GM23338 (cell line): ENCODE measurements around the gene MAPK6.

ENCODE experiments used
- CREB1 ChIP-seq: fragments of 250-450 bp; sonication (Bioruptor Pico); IDR thresholded peaks from 2 replicates; pipeline ENCODE4 v1.5.0; 2020; ENCODE audit warnings: low read depth, mild to moderate bottlenecking, moderate library complexity
- ETS1 ChIP-seq: IDR thresholded peaks from 2 replicates; pipeline ENCODE4 v1.6.1; 2016; ENCODE audit warnings: antibody characterized with exemption
- EZH2 ChIP-seq: fragments of 200-600 bp; sonication (generic); IDR thresholded peaks from one replicate; pipeline ENCODE4 v1.8.0; 2017; ENCODE audit warnings: antibody characterized with exemption, mild to moderate bottlenecking, low read depth; ENCODE audit not compliant: unreplicated experiment
- EZH2phosphoT487 ChIP-seq: fragments of 200-600 bp; sonication (generic); IDR thresholded peaks from one replicate; pipeline ENCODE4 v1.8.1; 2018; ENCODE audit warnings: antibody characterized with exemption; ENCODE audit not compliant: unreplicated experiment
- JUNB ChIP-seq: IDR thresholded peaks from one replicate; pipeline ENCODE4 v1.6.1; 2016; ENCODE audit warnings: antibody characterized with exemption; ENCODE audit not compliant: unreplicated experiment
- NANOG ChIP-seq: IDR thresholded peaks from 2 replicates; pipeline ENCODE4 v1.6.1; 2016; ENCODE audit warnings: antibody characterized with exemption, borderline replicate concordance
- POLR2AphosphoS5 ChIP-seq: IDR thresholded peaks from 2 replicates; pipeline ENCODE4 v1.6.1; 2016; ENCODE audit warnings: antibody characterized with exemption, low read depth
- STAT1 ChIP-seq: IDR thresholded peaks from one replicate; pipeline ENCODE4 v1.6.1; 2016; ENCODE audit warnings: antibody characterized with exemption; ENCODE audit not compliant: unreplicated experiment
- ZNF114 ChIP-seq: fragments of 250-450 bp; sonication (Bioruptor Pico); IDR thresholded peaks from 2 replicates; pipeline ENCODE4 v1.5.0; 2020; ENCODE audit warnings: mild to moderate bottlenecking, moderate library complexity
- TF ChIP-seq, protein P1 (sequence below), 2 experiments: fragments of 200-600 bp in 1 of 2; sonication (generic) in 1 of 2; conservative IDR thresholded peaks; 2 replicates each; pipeline versions ENCODE4 v1.5.1 to v1.6.1; 2016 to 2017; ENCODE audit warnings: antibody characterized with exemption in 2 of 2, low read depth in 2 of 2, mild to moderate bottlenecking in 2 of 2, moderate library complexity in 1 of 2
- TF ChIP-seq, protein P2 (sequence below): IDR thresholded peaks from one replicate; pipeline ENCODE4 v1.6.1; 2018; ENCODE audit warnings: antibody characterized with exemption; ENCODE audit not compliant: unreplicated experiment

- no peak for TF ChIP-seq ETS1
- TF ChIP-seq, protein P1, sequence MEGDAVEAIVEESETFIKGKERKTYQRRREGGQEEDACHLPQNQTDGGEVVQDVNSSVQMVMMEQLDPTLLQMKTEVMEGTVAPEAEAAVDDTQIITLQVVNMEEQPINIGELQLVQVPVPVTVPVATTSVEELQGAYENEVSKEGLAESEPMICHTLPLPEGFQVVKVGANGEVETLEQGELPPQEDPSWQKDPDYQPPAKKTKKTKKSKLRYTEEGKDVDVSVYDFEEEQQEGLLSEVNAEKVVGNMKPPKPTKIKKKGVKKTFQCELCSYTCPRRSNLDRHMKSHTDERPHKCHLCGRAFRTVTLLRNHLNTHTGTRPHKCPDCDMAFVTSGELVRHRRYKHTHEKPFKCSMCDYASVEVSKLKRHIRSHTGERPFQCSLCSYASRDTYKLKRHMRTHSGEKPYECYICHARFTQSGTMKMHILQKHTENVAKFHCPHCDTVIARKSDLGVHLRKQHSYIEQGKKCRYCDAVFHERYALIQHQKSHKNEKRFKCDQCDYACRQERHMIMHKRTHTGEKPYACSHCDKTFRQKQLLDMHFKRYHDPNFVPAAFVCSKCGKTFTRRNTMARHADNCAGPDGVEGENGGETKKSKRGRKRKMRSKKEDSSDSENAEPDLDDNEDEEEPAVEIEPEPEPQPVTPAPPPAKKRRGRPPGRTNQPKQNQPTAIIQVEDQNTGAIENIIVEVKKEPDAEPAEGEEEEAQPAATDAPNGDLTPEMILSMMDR (conservative IDR thresholded peaks at IDR 0.05; ENCODE audit: low read depth in 2 of 2), result no peak
- TF ChIP-seq POLR2AphosphoS5, result no peak
- TF ChIP-seq, protein P2, sequence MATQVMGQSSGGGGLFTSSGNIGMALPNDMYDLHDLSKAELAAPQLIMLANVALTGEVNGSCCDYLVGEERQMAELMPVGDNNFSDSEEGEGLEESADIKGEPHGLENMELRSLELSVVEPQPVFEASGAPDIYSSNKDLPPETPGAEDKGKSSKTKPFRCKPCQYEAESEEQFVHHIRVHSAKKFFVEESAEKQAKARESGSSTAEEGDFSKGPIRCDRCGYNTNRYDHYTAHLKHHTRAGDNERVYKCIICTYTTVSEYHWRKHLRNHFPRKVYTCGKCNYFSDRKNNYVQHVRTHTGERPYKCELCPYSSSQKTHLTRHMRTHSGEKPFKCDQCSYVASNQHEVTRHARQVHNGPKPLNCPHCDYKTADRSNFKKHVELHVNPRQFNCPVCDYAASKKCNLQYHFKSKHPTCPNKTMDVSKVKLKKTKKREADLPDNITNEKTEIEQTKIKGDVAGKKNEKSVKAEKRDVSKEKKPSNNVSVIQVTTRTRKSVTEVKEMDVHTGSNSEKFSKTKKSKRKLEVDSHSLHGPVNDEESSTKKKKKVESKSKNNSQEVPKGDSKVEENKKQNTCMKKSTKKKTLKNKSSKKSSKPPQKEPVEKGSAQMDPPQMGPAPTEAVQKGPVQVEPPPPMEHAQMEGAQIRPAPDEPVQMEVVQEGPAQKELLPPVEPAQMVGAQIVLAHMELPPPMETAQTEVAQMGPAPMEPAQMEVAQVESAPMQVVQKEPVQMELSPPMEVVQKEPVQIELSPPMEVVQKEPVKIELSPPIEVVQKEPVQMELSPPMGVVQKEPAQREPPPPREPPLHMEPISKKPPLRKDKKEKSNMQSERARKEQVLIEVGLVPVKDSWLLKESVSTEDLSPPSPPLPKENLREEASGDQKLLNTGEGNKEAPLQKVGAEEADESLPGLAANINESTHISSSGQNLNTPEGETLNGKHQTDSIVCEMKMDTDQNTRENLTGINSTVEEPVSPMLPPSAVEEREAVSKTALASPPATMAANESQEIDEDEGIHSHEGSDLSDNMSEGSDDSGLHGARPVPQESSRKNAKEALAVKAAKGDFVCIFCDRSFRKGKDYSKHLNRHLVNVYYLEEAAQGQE, result no peak
- no peak for TF ChIP-seq EZH2
- no peak for TF ChIP-seq JUNB
- TF ChIP-seq EZH2phosphoT487, result no peak
- TF ChIP-seq NANOG, result no peak
- TF ChIP-seq CREB1 (CRISPR knock-in tag), result no peak
- no peak for TF ChIP-seq ZNF114 (CRISPR knock-in tag)
- no peak for TF ChIP-seq STAT1
These were observed 36.3 kb upstream of the MAPK6 start for GRCh38 chr15:51982770-51983103.
